Skeletal muscle satellite cell (primary cell): ENCODE results near the gene SLC38A7.

Experiments
- H3K27me3 ChIP-seq: 2 replicates; pipeline ENCODE4 v1.7.0; 2013; ENCODE audit warnings: low read length; ENCODE audit not compliant: control insufficient read depth, insufficient read depth
- H3K36me3 ChIP-seq: 2 replicates; pipeline ENCODE4 v1.7.0; 2013; ENCODE audit warnings: mild to moderate bottlenecking, control low read depth, low read length; ENCODE audit not compliant: insufficient read depth
- H3K4me1 ChIP-seq: 2 replicates; pipeline ENCODE4 v1.7.0; 2013; ENCODE audit warnings: low read length; ENCODE audit not compliant: control insufficient read depth, insufficient read depth
- H3K4me2 ChIP-seq: 2 replicates; pipeline ENCODE4 v1.7.0; 2013; ENCODE audit warnings: mild to moderate bottlenecking, low read length
- H3K4me3 ChIP-seq: 2 replicates; pipeline ENCODE4 v1.7.0; 2013; ENCODE audit warnings: low read length
- H3K9ac ChIP-seq: 2 replicates; pipeline ENCODE4 v1.7.0; 2013; ENCODE audit warnings: mild to moderate bottlenecking, low read depth, low read length, moderate library complexity
- H3K9me3 ChIP-seq: replicated peaks from 2 replicates; pipeline ENCODE4 v1.7.0; 2013; ENCODE audit warnings: mild to moderate bottlenecking, control low read depth, low read length

SLC38A7 gene

DNA sequence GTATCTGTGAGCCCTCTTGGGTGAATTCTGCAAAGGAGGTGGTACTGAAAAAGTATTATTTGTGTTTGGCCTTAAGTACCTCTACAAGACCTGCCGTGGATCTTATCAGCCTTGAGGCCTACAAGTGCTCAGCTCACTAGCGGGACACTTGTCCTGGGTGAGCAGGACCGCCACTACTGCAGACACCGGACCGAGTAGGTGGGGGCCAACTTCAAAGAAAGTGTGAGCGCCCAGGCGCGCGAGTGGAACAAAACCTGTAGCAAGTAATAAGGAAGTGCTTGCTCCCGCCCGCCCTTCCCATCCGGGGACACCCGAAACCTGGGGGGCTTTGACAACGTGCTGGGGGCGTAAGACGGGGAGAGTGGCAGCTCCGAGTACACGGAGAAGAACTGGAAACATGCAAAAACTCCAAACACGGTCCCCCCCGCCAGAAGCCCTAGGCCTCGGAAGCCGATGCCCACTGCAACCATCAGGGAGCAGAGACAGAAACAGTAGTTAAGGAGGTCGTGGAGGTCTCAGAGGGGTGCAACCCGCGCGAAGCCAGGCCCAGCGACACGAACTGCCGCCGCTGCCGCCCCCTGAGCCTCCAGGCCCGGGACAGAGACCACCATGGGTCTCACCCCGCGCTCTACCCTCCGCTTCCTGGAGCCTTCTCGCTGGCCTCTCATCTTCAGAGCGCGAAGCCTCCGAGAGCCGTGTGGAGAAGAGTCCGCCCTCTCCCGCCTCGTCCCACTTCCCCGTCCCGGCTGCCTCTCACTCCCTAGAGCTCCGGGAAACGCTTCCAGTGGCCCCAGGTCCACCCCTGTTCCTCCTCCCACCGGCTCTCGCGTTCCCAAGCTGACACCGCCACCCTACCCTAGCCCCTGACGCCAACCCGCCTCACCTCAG, 55.5 kb downstream of the SLC38A7 start:
- Histone ChIP-seq H3K9me3 (no peaks in the 10 kb centered on the region), H3K4me1 (peaks cover 11% of the 10 kb centered on the region), H3K36me3 (peaks cover 5% of the 10 kb centered on the region), H3K9ac (peak overlapping the region; percentile 96), H3K27me3 (no peaks in the 10 kb centered on the region), H3K4me3 (peak overlapping the region; percentile 92), H3K4me2 (peak overlapping the region; percentile 93)

- Histone ChIP-seq H3K27me3 (no peaks in the 10 kb centered on the region), H3K9me3 (no peaks in the 10 kb centered on the region), H3K4me1 (peaks cover 9% of the 10 kb centered on the region), H3K4me2 (no peak overlapping the region), H3K4me3 (no peak overlapping the region), H3K9ac (no peak overlapping the region), H3K36me3 (peaks cover 29% of the 10 kb centered on the region)
These were observed 60.4 kb downstream of the SLC38A7 start for GRCh38 chr16:58624209-58624608.

GRCh38 chr16:58620396-58620795, 64.2 kb downstream of the SLC38A7 start:
- no peak overlapping the region for H3K9ac ChIP-seq
- peaks cover 4% of the 10 kb centered on the region for H3K4me1 ChIP-seq
- H3K9me3 ChIP-seq: no peaks in the 10 kb centered on the region
- H3K27me3 ChIP-seq: no peaks in the 10 kb centered on the region
- H3K4me3 ChIP-seq: no peak overlapping the region
- H3K36me3 ChIP-seq: peaks cover 51% of the 10 kb centered on the region
- H3K4me2 ChIP-seq: no peak overlapping the region

DNA sequence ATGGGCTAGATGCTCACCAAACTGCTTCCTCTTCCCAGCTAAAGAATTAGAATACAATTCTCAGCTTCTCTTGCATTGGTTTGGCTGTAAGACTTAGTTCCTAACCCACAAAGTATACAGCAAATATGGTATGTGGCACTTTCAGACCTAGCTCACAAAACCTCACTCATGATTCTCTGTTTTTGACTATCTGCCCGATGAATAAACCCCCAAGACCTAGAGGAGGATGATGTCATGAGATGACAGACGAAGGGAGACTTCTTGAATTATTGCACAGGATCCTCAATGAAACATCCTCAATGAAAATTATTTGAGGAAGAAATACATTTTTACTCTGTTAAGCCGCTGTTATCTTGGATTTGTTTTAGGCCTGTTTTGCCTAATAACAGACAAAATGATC, 69.3 kb downstream of the SLC38A7 start:
- Histone ChIP-seq H3K27me3 (no peaks in the 10 kb centered on the region), H3K36me3 (peaks cover 29% of the 10 kb centered on the region), H3K4me2 (no peak overlapping the region), H3K4me1 (peaks cover 16% of the 10 kb centered on the region), H3K4me3 (no peak overlapping the region), H3K9me3 (no peaks in the 10 kb centered on the region), H3K9ac (no peak overlapping the region)
